B cell (primary cell): ENCODE data around the gene PDE3A. TPM values are rescaled to one million over a fixed set of nuclear protein-coding genes. Genes with fewer than 3 reads are reported as not detected.

Source experiments
- ATAC-seq: fragments of 200-7000 bp; cut with Tn5 transposase; one replicate; pipeline ENCODE4 v1.10.0; 2021; ENCODE audit warnings: low read depth, mild to moderate bottlenecking, moderate number of reproducible peaks, moderate library complexity
- CTCF ChIA-PET: fragments of 350-600 bp; sonication (Branson Sonifier 250); formaldehyde crosslinking; loops from one replicate; lab custom pipeline; 2021; ENCODE audit warnings: antibody characterized with exemption, inconsistent platforms; lab: Charles Lee
- POLR2A ChIA-PET: fragments of 350-600 bp; sonication (Branson Sonifier 250); formaldehyde crosslinking; loops from one replicate; lab custom pipeline; 2021; ENCODE audit warnings: antibody characterized with exemption; lab: Charles Lee
- DNase-seq: peaks from one replicate; pipeline ENCODE4 v3.0.0; 2013
- H2AFZ ChIP-seq: 2 replicates; pipeline ENCODE4 v1.6.1; 2012; ENCODE audit warnings: mild to moderate bottlenecking, low read depth, low read length; ENCODE audit not compliant: insufficient read depth, poor library complexity, severe bottlenecking
- H3K27ac ChIP-seq, 2 donors: 1 replicate in 1 of 2; 2 replicates in 1 of 2; pipeline ENCODE4 v1.5.1; 2012 to 2013; ENCODE audit warnings: low read length in 2 of 2, mild to moderate bottlenecking in 2 of 2, moderate library complexity in 1 of 2
- H3K27me3 ChIP-seq, 4 experiments: fragments of 200-600 bp in 1 of 4; sonication (generic) in 1 of 4; replicated peaks in 1 of 4; 1 replicate in 2 of 4; 2 replicates in 2 of 4; pipeline versions ENCODE4 v1.6.1 to v1.7.0; 2013 to 2016; ENCODE audit warnings: low read length in 3 of 4, mild to moderate bottlenecking in 2 of 4, mixed read lengths in 1 of 4, moderate library complexity in 1 of 4; ENCODE audit not compliant: insufficient read depth in 4 of 4, control insufficient read depth in 3 of 4; ENCODE audit errors: control extremely low read depth in 1 of 4
- H3K36me3 ChIP-seq, 2 experiments: replicated peaks in 1 of 2; 1 replicate in 1 of 2; 2 replicates in 1 of 2; pipeline versions ENCODE4 v1.6.1 to v1.7.1; 2013; ENCODE audit warnings: low read length in 1 of 2; ENCODE audit not compliant: insufficient read depth in 2 of 2, control insufficient read depth in 1 of 2; ENCODE audit errors: control extremely low read depth in 1 of 2, extremely low read depth in 1 of 2
- H3K4me1 ChIP-seq, 2 donors: fragments of 200-600 bp in 1 of 2; sonication (generic) in 1 of 2; 1 replicate in 1 of 2; 2 replicates in 1 of 2; pipeline versions ENCODE4 v1.5.1 to v1.6.1; 2013 to 2017; ENCODE audit warnings: low read length in 2 of 2; ENCODE audit not compliant: control insufficient read depth in 2 of 2, insufficient read depth in 2 of 2
- H3K4me2 ChIP-seq: replicated peaks from 2 replicates; pipeline ENCODE3; 2012; ENCODE audit warnings: mild to moderate bottlenecking, low read depth, low read length; ENCODE audit not compliant: poor library complexity, severe bottlenecking
- H3K4me3 ChIP-seq, 5 experiments: fragments of 200-600 bp in 1 of 5; sonication (generic) in 1 of 5; 1 replicate in 3 of 5; 2 replicates in 2 of 5; pipeline versions ENCODE4 v1.5.1 to v1.7.0; 2011 to 2016; ENCODE audit warnings: low read length in 4 of 5, mild to moderate bottlenecking in 4 of 5, low read depth in 2 of 5, control low read depth in 1 of 5, moderate library complexity in 1 of 5; ENCODE audit not compliant: insufficient read depth in 1 of 5; ENCODE audit errors: control extremely low read depth in 1 of 5, extremely low read depth in 1 of 5
- H3K79me2 ChIP-seq: fragments of 200-600 bp; sonication (generic); one replicate; pipeline ENCODE4 v1.6.0; 2016; ENCODE audit warnings: low read length; ENCODE audit not compliant: control insufficient read depth, insufficient read depth
- H3K9ac ChIP-seq: fragments of 200-600 bp; sonication (generic); 2 replicates; pipeline ENCODE4 v1.6.1; 2017; ENCODE audit warnings: mild to moderate bottlenecking, low read length, moderate library complexity
- H3K9me3 ChIP-seq, 3 donors: one replicate each; pipeline versions ENCODE4 v1.6.1 to v1.7.1; 2013; ENCODE audit warnings: low read length in 2 of 3; ENCODE audit not compliant: control insufficient read depth in 2 of 3, insufficient read depth in 1 of 3; ENCODE audit errors: control extremely low read depth in 1 of 3
- H4K20me1 ChIP-seq: 2 replicates; pipeline ENCODE4 v1.6.0; 2012; ENCODE audit warnings: mild to moderate bottlenecking, low read length; ENCODE audit not compliant: insufficient read depth, control insufficient read depth, poor library complexity, severe bottlenecking
- H3K27ac Mint-ChIP-seq: one replicate; pipeline ENCODE4 v1.8.0; 2021; ENCODE audit warnings: mixed read lengths
- H3K27me3 Mint-ChIP-seq: one replicate; pipeline ENCODE4 v1.8.0; 2021; ENCODE audit warnings: mixed read lengths
- H3K4me1 Mint-ChIP-seq: one replicate; pipeline ENCODE4 v1.8.0; 2021; ENCODE audit warnings: mixed read lengths
- H3K4me3 Mint-ChIP-seq: one replicate; pipeline ENCODE4 v1.8.0; 2021; ENCODE audit warnings: mixed read lengths
- H3K9me3 Mint-ChIP-seq: one replicate; pipeline ENCODE4 v1.8.0; 2022; ENCODE audit warnings: mixed read lengths; ENCODE audit not compliant: insufficient read depth
- CTCF ChIP-seq: fragments of 200-600 bp; IDR thresholded peaks from one replicate; pipeline ENCODE4 v1.8.0; 2022; ENCODE audit warnings: antibody characterized with exemption, mild to moderate bottlenecking
- EZH2 ChIP-seq: IDR thresholded peaks from 2 replicates; pipeline ENCODE4 v1.6.1; 2012; ENCODE audit warnings: borderline replicate concordance, low read depth, mild to moderate bottlenecking, moderate library complexity, low read length; ENCODE audit not compliant: insufficient read depth, poor library complexity, severe bottlenecking
- WGBS: methylation state at CpG from one replicate; pipeline ENCODE4 v1.1.5; 2013; ENCODE audit warnings: missing lambda C conversion rate; ENCODE audit not compliant: insufficient coverage; 5-methylcytosine and 5-hydroxymethylcytosine counted together
- intact Hi-C: fragments of 100-400 bp; cut with micrococcal nuclease; formaldehyde crosslinking; loops from one replicate; pipeline ENCODE4 v1.10.0; 2022
- polyA plus RNA-seq: library from polyadenylated mRNA; depleted of rRNA; stranded (reverse); fragments of >200 nt; gene quantifications from 2 replicates; pipeline ENCODE4 v1.2.3, GENCODE V29; 2012
- total RNA-seq, 2 donors: library from RNA; stranded (reverse); fragments of 120-200 nt in 1 of 2; gene quantifications; 1 replicate in 1 of 2; 2 replicates in 1 of 2; pipeline versions ENCODE4 v1.2.3 to v1.2.4, GENCODE V29; 2013 to 2022

PDE3A gene
- total and polyA plus RNA-seq, 2 donors (not counting 1 experiment from before 2014, with no cell fraction given): not detected

GRCh38 chr12:20527417-20528163, 159.3 kb downstream of the PDE3A start:
- H3K4me3 Mint-ChIP-seq: no peak overlapping the region

More at GRCh38 chr12:20527417-20528163, 159.3 kb downstream of the PDE3A start:
- TF ChIP-seq EZH2: no peak
- TF ChIP-seq CTCF: no peak
- Histone ChIP-seq H3K4me1 (no peaks in the 10 kb centered on the region), H3K4me2 (no peak overlapping the region), H3K79me2 (no peaks in the 10 kb centered on the region), H3K36me3 (no peaks in the 10 kb centered on the region), H4K20me1 (no peaks in the 10 kb centered on the region), H3K9ac (no peak overlapping the region), H3K27ac (no peak overlapping the region), H3K4me3 (no peak overlapping the region), H3K27me3 (no peaks in the 10 kb centered on the region), H3K9me3 (no peaks in the 10 kb centered on the region), H2AFZ (no peak overlapping the region)
- no peak for ATAC-seq
- no peak for DNase-seq
- intact Hi-C loops: no loop called here
- POLR2A ChIA-PET: no interaction called here
- no peak overlapping the region for H3K27ac Mint-ChIP-seq
- no peaks in the 10 kb centered on the region for H3K27me3 Mint-ChIP-seq
- WGBS: 100% methylated on average over 2 of the region's 8 CpGs
- CTCF ChIA-PET: no interaction called here
- H3K9me3 Mint-ChIP-seq: no peaks in the 10 kb centered on the region
- no peaks in the 10 kb centered on the region for H3K4me1 Mint-ChIP-seq
